ENCODE results near the gene REV1. TPM values are rescaled to one million over a fixed set of nuclear protein-coding genes. Genes with fewer than 3 reads are reported as not detected.

The REV1 gene
- total and polyA plus RNA-seq, 9 donors: 25.1 to 37.0 (median 30.4) TPM

GRCh38 chr2:99410276-99410675 lies 79.5 kb downstream of the REV1 start:
- H3K4me1 ChIP-seq (ENCODE audit: control insufficient read depth, insufficient read depth, low read length): no peaks in the 10 kb centered on the region
- H3K36me3 ChIP-seq (ENCODE audit: control insufficient read depth, insufficient read depth, low read length): peaks cover 39% of the 10 kb centered on the region
- no peak overlapping the region for H3K4me3 ChIP-seq (ENCODE audit: low read length)
- 95% methylated on average over 4 of the region's 4 CpGs for WGBS (ENCODE audit: insufficient coverage)
- DNase-seq: no peak
- no peak overlapping the region for H3K27ac ChIP-seq (ENCODE audit: low read length)
- no peaks in the 10 kb centered on the region for H3K27me3 ChIP-seq (ENCODE audit: control insufficient read depth, insufficient read depth, low read length)
- H3K9me3 ChIP-seq (replicated peaks; ENCODE audit: control insufficient read depth, low read depth, low read length): no peaks in the 10 kb centered on the region

DNA sequence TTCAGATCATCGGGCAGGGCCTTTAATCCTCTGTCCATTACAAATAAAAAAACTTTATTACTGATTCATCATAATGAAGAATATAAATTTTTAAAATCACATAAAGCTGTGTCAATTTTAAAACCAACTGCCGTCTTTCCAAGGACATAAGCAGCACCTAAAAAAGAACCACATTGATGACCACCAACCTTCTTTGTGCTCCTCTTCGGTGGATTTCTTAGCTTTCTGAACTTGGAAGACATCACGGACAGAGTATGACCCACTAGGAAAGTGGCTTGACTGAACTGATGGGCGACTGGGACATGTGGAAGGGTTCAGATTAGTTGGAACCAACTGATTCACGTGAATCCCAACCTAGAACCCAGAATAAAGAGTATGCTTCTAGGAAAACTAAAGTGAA lies 83.7 kb downstream of the REV1 start:
- H3K27ac ChIP-seq (ENCODE audit: low read length): no peak overlapping the region
- no peaks in the 10 kb centered on the region for H3K4me1 ChIP-seq (ENCODE audit: control insufficient read depth, insufficient read depth, low read length)
- no peaks in the 10 kb centered on the region for H3K27me3 ChIP-seq (ENCODE audit: control insufficient read depth, insufficient read depth, low read length)
- H3K9me3 ChIP-seq (replicated peaks; ENCODE audit: control insufficient read depth, low read depth, low read length): no peaks in the 10 kb centered on the region
- DNase-seq: no peak
- H3K4me3 ChIP-seq (ENCODE audit: low read length): no peak overlapping the region
- WGBS (ENCODE audit: insufficient coverage): 92% methylated on average over 2 of the region's 6 CpGs
- H3K36me3 ChIP-seq (ENCODE audit: control insufficient read depth, insufficient read depth, low read length): peaks cover 55% of the 10 kb centered on the region

DNA sequence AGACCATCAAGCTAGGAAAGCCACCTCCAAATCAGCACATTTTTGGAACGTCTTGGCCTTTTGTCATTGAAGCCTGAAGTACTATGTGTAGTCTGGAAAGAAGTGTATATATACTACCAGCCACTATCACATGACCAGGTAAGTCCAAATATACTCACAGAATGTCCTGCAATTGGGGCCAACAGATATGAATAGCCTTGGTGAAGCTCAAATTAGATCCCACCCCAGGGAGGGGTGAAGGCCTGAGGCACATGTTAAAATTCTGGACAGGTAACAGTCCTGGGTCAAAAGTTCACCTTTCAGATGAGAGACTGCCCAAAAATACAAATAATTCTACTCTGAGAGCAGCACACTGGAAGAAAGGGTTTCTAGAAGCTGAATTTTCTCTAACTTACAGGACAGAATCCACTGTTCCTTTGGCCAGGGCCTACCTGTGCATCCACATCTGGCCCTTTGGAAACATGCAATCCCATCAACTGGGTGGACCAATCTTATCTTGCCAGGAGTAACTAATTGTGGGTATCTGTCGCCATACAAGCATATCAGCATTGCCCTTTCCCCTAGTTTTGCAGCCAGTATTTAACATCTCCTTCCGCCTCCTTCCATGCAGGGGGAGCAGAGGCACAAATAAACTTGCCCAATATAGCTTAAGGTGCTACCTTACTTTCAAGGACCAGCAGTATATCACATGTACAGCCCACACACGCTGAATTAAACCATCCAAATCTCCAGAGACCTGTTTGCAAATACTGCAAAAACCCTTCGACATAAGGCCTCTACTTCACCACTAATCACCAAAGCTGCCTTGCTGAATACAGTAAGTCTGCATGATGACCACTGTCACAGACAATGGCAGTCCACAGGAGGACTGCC lies 84.8 kb downstream of the REV1 start:
- Histone ChIP-seq H3K27ac (ENCODE audit: low read length) (no peak overlapping the region), H3K9me3 (replicated peaks; ENCODE audit: control insufficient read depth, low read depth, low read length) (no peaks in the 10 kb centered on the region)

GRCh38 chr2:99404039-99404796 lies 85.6 kb downstream of the REV1 start:
- 76% methylated on average over 3 of the region's 8 CpGs for WGBS (ENCODE audit: insufficient coverage)
- no peak overlapping the region for H3K4me3 ChIP-seq (ENCODE audit: low read length)
- peaks cover 57% of the 10 kb centered on the region for H3K36me3 ChIP-seq (ENCODE audit: control insufficient read depth, insufficient read depth, low read length)
- no peak overlapping the region for H3K27ac ChIP-seq (ENCODE audit: low read length)
- DNase-seq: no peak
- no peaks in the 10 kb centered on the region for H3K4me1 ChIP-seq (ENCODE audit: control insufficient read depth, insufficient read depth, low read length)
- no peaks in the 10 kb centered on the region for H3K27me3 ChIP-seq (ENCODE audit: control insufficient read depth, insufficient read depth, low read length)
- no peaks in the 10 kb centered on the region for H3K9me3 ChIP-seq (replicated peaks; ENCODE audit: control insufficient read depth, low read depth, low read length)

More for the DNA sequence above, 84.8 kb downstream of the REV1 start:
- Histone ChIP-seq H3K36me3 (ENCODE audit: control insufficient read depth, insufficient read depth, low read length) (peaks cover 51% of the 10 kb centered on the region), H3K27me3 (ENCODE audit: control insufficient read depth, insufficient read depth, low read length) (no peaks in the 10 kb centered on the region), H3K4me3 (ENCODE audit: low read length) (no peak overlapping the region), H3K4me1 (ENCODE audit: control insufficient read depth, insufficient read depth, low read length) (no peaks in the 10 kb centered on the region)
- WGBS (ENCODE audit: insufficient coverage): 89% methylated on average over 4 of the region's 5 CpGs
- no peak for DNase-seq

GRCh38 chr2:99403524-99403923 lies 86.3 kb downstream of the REV1 start:
- Histone ChIP-seq H3K36me3 (ENCODE audit: control insufficient read depth, insufficient read depth, low read length) (peaks cover 64% of the 10 kb centered on the region), H3K9me3 (replicated peaks; ENCODE audit: control insufficient read depth, low read depth, low read length) (no peaks in the 10 kb centered on the region), H3K4me1 (ENCODE audit: control insufficient read depth, insufficient read depth, low read length) (no peaks in the 10 kb centered on the region), H3K27ac (ENCODE audit: low read length) (no peak overlapping the region), H3K4me3 (ENCODE audit: low read length) (no peak overlapping the region), H3K27me3 (ENCODE audit: control insufficient read depth, insufficient read depth, low read length) (no peaks in the 10 kb centered on the region)
- DNase-seq: no peak
- 57% methylated on average over 1 of the region's 4 CpGs for WGBS (ENCODE audit: insufficient coverage)

DNA sequence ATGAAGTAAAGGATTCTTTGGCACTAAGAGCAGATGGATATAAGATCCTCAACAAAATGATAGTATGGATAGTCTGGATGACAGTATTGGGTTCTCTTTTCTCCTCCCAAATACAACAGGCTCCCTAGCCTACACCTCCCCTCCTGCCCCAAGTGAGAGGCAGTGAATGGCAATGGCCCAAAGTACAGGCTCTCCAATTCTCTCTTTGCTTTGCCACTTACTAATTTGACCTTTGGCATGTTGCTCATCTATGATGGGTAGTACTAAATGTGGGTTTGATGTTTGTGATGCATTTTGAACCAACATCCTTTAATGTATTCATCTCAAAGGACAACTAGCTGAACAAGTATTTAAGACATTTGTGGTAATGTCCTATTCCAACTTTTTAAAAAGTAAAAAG lies 86.7 kb downstream of the REV1 start:
- H3K4me3 ChIP-seq (ENCODE audit: low read length): no peak overlapping the region
- H3K9me3 ChIP-seq (replicated peaks; ENCODE audit: control insufficient read depth, low read depth, low read length): no peaks in the 10 kb centered on the region
- no peaks in the 10 kb centered on the region for H3K27me3 ChIP-seq (ENCODE audit: control insufficient read depth, insufficient read depth, low read length)
- H3K36me3 ChIP-seq (ENCODE audit: control insufficient read depth, insufficient read depth, low read length): peaks cover 69% of the 10 kb centered on the region
- no peak overlapping the region for H3K27ac ChIP-seq (ENCODE audit: low read length)
- no peak for DNase-seq
- H3K4me1 ChIP-seq (ENCODE audit: control insufficient read depth, insufficient read depth, low read length): no peaks in the 10 kb centered on the region

GRCh38 chr2:99401841-99402240 lies 88.0 kb downstream of the REV1 start:
- no peak overlapping the region for H3K4me3 ChIP-seq (ENCODE audit: low read length)
- no peak overlapping the region for H3K27ac ChIP-seq (ENCODE audit: low read length)
- WGBS (ENCODE audit: insufficient coverage): 76% methylated on average over 3 of the region's 4 CpGs

DNA sequence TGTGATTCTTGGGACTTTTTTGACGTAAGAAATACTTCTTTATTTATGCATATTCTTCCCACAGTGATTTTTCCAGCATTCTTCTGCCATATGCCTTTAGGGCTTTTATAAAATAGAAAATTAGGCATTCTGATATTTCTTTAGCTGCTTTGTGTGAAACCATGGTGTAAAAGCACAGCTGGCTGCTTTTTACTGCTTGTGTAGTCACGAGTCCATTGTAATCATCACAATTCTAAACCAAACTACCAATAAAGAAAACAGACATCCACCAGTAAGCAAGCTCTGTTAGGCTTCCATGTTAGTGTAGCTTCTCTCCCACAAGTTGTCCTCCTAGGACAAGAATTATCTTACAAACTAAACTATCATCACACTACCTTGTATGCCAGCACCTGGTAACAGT lies 90.0 kb downstream of the REV1 start:
- H3K4me1 ChIP-seq (ENCODE audit: control insufficient read depth, insufficient read depth, low read length): no peaks in the 10 kb centered on the region
- WGBS (ENCODE audit: insufficient coverage): no CpG with 5 or more reads among the region's 2 CpGs
- H3K27ac ChIP-seq (ENCODE audit: low read length): no peak overlapping the region
- H3K36me3 ChIP-seq (ENCODE audit: control insufficient read depth, insufficient read depth, low read length): peaks cover 84% of the 10 kb centered on the region
- DNase-seq: no peak
- no peaks in the 10 kb centered on the region for H3K9me3 ChIP-seq (replicated peaks; ENCODE audit: control insufficient read depth, low read depth, low read length)
- H3K27me3 ChIP-seq (ENCODE audit: control insufficient read depth, insufficient read depth, low read length): no peaks in the 10 kb centered on the region
- no peak overlapping the region for H3K4me3 ChIP-seq (ENCODE audit: low read length)

More at GRCh38 chr2:99401841-99402240, 88.0 kb downstream of the REV1 start:
- peaks cover 80% of the 10 kb centered on the region for H3K36me3 ChIP-seq (ENCODE audit: control insufficient read depth, insufficient read depth, low read length)
- DNase-seq: no peak
- H3K4me1 ChIP-seq (ENCODE audit: control insufficient read depth, insufficient read depth, low read length): no peaks in the 10 kb centered on the region
- no peaks in the 10 kb centered on the region for H3K9me3 ChIP-seq (replicated peaks; ENCODE audit: control insufficient read depth, low read depth, low read length)
- H3K27me3 ChIP-seq (ENCODE audit: control insufficient read depth, insufficient read depth, low read length): no peaks in the 10 kb centered on the region

DNA sequence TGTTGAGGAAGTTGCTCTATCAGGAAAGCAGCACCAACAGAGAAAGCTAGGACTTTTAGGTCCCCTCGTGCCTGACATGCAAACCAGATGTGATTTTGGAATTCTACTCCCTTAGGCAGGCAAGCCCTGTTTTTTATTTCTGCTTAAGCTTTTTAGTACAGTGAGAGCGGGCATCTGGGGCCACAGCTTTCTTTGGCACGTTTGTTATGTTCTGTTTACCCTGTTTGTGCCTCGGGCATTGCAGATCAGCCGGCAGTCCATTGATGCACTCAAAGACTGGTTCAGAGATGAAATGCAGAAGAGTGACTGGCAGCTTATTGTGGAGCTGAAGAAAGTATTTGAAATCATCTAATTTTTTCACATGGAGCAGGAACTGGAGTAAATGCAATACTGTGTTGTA lies 90.8 kb downstream of the REV1 start:
- Histone ChIP-seq H3K27me3 (ENCODE audit: control insufficient read depth, insufficient read depth, low read length) (no peaks in the 10 kb centered on the region), H3K27ac (ENCODE audit: low read length) (no peak overlapping the region), H3K4me1 (ENCODE audit: control insufficient read depth, insufficient read depth, low read length) (no peaks in the 10 kb centered on the region), H3K4me3 (ENCODE audit: low read length) (no peak overlapping the region), H3K9me3 (replicated peaks; ENCODE audit: control insufficient read depth, low read depth, low read length) (no peaks in the 10 kb centered on the region), H3K36me3 (ENCODE audit: control insufficient read depth, insufficient read depth, low read length) (peaks cover 81% of the 10 kb centered on the region)
- WGBS (ENCODE audit: insufficient coverage): 81% methylated on average over 5 of the region's 5 CpGs
- DNase-seq: no peak

DNA sequence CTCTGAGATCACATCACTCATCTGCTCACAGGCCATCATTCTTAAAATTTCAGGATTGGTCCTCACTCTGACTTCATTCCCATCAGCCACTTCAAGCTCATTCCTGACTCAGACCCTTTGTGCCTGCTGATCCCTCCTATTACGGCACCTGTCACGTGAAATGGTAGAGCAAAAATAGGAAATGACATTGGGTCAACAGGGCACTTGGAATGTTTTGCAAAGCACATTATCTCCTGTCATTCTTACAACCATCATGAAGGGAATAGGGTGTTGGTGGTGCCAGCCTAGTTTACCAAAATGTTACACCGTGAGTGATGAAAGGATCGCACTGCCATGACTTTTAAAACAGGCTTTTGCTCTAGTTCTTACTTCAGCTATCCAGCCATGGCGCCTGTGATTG lies 91.5 kb downstream of the REV1 start:
- H3K36me3 ChIP-seq (ENCODE audit: control insufficient read depth, insufficient read depth, low read length): peaks cover 80% of the 10 kb centered on the region
- H3K27me3 ChIP-seq (ENCODE audit: control insufficient read depth, insufficient read depth, low read length): no peaks in the 10 kb centered on the region
- H3K4me1 ChIP-seq (ENCODE audit: control insufficient read depth, insufficient read depth, low read length): no peaks in the 10 kb centered on the region
- no peaks in the 10 kb centered on the region for H3K9me3 ChIP-seq (replicated peaks; ENCODE audit: control insufficient read depth, low read depth, low read length)
- no peak overlapping the region for H3K4me3 ChIP-seq (ENCODE audit: low read length)
- no peak overlapping the region for H3K27ac ChIP-seq (ENCODE audit: low read length)
- WGBS (ENCODE audit: insufficient coverage): no CpG with 5 or more reads among the region's 5 CpGs
- DNase-seq: no peak

All from muscle of leg (tissue), 11 donors.